ENCODE measurements around the gene FBN2. TPM values are rescaled to one million over a fixed set of nuclear protein-coding genes. Genes with fewer than 3 reads are reported as not detected.

FBN2 gene
- total RNA-seq, 1 experiment from 2014 or later, result 193 TPM

DNA sequence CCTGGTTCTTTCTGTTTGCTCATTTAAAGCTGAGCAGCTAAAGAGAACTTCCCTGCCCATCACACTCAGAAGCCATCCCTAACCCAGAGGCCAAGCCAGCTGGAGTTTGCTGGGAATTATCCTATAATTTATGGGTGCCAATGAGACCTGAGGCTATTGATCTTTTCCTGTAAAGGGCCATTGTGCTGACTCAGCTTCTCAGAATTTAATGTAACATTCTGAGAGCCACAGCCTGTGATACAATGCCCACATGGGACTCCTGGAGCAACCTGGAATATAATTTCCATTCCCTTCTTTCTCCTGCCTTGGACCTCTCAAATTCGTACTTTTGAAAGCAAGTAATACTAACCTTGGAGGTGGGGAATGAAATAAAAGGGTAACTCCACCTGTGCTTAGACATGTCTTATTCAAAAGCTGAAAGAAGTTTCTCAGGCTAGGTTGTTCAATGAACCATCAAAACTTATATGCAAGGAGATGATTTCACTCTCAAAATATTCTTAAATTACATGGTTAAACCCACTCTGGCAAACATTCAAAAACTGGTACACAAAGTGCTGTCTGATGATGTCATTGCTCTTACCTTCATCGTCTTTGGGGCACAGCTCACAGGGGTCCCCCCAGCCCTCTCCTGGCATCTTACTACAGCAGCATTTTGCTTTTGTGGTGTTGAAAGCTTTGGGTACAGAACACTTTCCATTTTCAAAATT lies 247.7 kb downstream of the FBN2 start:
- no peaks in the 10 kb centered on the region for H3K9me3 Mint-ChIP-seq (ENCODE audit: unreplicated experiment)
- BruUV-seq (replicated peaks), result no TSS peak
- no peaks in the 10 kb centered on the region for H3K27me3 Mint-ChIP-seq (ENCODE audit: insufficient read depth, unreplicated experiment)
- intact Hi-C loops (cut with micrococcal nuclease), result no loop called here
- TF ChIP-seq, protein P1, sequence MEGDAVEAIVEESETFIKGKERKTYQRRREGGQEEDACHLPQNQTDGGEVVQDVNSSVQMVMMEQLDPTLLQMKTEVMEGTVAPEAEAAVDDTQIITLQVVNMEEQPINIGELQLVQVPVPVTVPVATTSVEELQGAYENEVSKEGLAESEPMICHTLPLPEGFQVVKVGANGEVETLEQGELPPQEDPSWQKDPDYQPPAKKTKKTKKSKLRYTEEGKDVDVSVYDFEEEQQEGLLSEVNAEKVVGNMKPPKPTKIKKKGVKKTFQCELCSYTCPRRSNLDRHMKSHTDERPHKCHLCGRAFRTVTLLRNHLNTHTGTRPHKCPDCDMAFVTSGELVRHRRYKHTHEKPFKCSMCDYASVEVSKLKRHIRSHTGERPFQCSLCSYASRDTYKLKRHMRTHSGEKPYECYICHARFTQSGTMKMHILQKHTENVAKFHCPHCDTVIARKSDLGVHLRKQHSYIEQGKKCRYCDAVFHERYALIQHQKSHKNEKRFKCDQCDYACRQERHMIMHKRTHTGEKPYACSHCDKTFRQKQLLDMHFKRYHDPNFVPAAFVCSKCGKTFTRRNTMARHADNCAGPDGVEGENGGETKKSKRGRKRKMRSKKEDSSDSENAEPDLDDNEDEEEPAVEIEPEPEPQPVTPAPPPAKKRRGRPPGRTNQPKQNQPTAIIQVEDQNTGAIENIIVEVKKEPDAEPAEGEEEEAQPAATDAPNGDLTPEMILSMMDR (IDR thresholded peaks at IDR 0.05; ENCODE audit: unreplicated experiment), result no peak
- ChIA-PET POLR2A (interaction anchor here (0.7 kb wide), 1 partner anchor 16 kb away, joined by 3 read pairs; no protein-coding TSS in a partner anchor), CTCF (no interaction called here)
- peaks cover 43% of the 10 kb centered on the region for H3K36me3 Mint-ChIP-seq (ENCODE audit: insufficient read depth, unreplicated experiment)
- H3K27ac Mint-ChIP-seq (ENCODE audit: low read depth, unreplicated experiment), result peak overlapping the region; percentile 20
- H3K4me1 Mint-ChIP-seq (ENCODE audit: insufficient read depth, unreplicated experiment), result peaks cover 8% of the 10 kb centered on the region
- no peak for DNase-seq (ENCODE audit: unreplicated experiment)
- no peak overlapping the region for H3K4me3 Mint-ChIP-seq (ENCODE audit: unreplicated experiment)

DNA sequence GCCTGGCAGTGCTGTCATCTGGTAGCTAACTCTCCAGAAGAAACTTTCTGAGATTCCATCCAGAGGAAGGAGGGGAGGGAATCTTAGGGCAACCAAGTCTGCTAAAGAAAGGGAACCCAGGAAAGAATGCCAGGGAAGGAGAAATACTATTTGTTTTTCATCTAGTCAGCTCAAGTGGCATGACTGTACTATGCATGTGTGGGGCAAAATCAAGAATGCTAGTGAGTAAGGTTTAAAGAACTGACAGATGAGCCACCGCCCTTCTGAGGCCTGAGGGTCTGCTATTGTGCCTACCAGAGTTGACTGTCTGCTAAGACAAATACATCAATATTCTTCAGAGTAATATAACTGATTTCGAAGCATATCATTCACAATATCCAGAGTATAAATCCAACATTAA lies 250.3 kb downstream of the FBN2 start:
- Mint-ChIP-seq H3K4me3 (ENCODE audit: unreplicated experiment) (no peak overlapping the region), H3K4me1 (ENCODE audit: insufficient read depth, unreplicated experiment) (peaks cover 8% of the 10 kb centered on the region), H3K36me3 (ENCODE audit: insufficient read depth, unreplicated experiment) (peaks cover 52% of the 10 kb centered on the region), H3K27me3 (ENCODE audit: insufficient read depth, unreplicated experiment) (no peaks in the 10 kb centered on the region), H3K27ac (ENCODE audit: low read depth, unreplicated experiment) (no peak overlapping the region), H3K9me3 (ENCODE audit: unreplicated experiment) (no peaks in the 10 kb centered on the region)
- DNase-seq (ENCODE audit: unreplicated experiment), result no peak
- intact Hi-C loops (cut with micrococcal nuclease), result no loop called here
- no TSS peak for BruUV-seq (replicated peaks)
- TF ChIP-seq, protein P1 (IDR thresholded peaks at IDR 0.05; ENCODE audit: unreplicated experiment), result no peak
- ChIA-PET POLR2A (no interaction called here), CTCF (interaction anchor here (0.6 to 1.4 kb wide), 3 partner anchors 16 to 249 kb away, joined by 3 to 4 read pairs (median 3); no protein-coding TSS in a partner anchor)

DNA sequence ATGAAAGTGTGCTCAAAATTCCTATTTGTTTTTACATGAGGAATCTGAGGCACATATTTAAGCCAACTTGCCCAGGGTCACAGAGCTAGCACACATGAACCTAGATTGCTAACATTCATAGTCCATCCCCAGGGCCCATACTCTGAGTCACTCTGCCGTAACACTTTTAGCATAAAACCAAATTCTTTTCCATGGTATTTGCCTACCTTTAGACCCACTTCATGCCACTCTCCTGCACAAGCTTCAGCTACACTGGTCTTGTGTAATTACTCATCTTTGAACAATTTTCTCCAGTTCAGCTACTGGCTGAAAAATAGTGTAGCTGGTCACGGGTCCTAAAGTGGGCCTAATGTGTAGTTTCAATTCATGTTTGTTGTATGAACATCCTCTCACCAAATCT lies 253.8 kb downstream of the FBN2 start:
- POLR2A ChIA-PET, result interaction anchor here (0.9 kb wide), 1 partner anchor 17 kb away, joined by 4 read pairs; no protein-coding TSS in a partner anchor
- CTCF ChIA-PET, result interaction anchor here (0.5 kb wide), 1 partner anchor 62 kb away, joined by 4 read pairs; no protein-coding TSS in a partner anchor
- no peak overlapping the region for H3K4me3 Mint-ChIP-seq (ENCODE audit: unreplicated experiment)
- no peak for DNase-seq (ENCODE audit: unreplicated experiment)
- TF ChIP-seq, protein P1 (IDR thresholded peaks at IDR 0.05; ENCODE audit: unreplicated experiment), result no peak
- no peaks in the 10 kb centered on the region for H3K27me3 Mint-ChIP-seq (ENCODE audit: insufficient read depth, unreplicated experiment)
- H3K9me3 Mint-ChIP-seq (ENCODE audit: unreplicated experiment), result no peaks in the 10 kb centered on the region
- BruUV-seq (replicated peaks), result no TSS peak
- H3K4me1 Mint-ChIP-seq (ENCODE audit: insufficient read depth, unreplicated experiment), result no peaks in the 10 kb centered on the region
- no peak overlapping the region for H3K27ac Mint-ChIP-seq (ENCODE audit: low read depth, unreplicated experiment)
- H3K36me3 Mint-ChIP-seq (ENCODE audit: insufficient read depth, unreplicated experiment), result peaks cover 53% of the 10 kb centered on the region
- intact Hi-C loops (cut with micrococcal nuclease), result no loop called here

DNA sequence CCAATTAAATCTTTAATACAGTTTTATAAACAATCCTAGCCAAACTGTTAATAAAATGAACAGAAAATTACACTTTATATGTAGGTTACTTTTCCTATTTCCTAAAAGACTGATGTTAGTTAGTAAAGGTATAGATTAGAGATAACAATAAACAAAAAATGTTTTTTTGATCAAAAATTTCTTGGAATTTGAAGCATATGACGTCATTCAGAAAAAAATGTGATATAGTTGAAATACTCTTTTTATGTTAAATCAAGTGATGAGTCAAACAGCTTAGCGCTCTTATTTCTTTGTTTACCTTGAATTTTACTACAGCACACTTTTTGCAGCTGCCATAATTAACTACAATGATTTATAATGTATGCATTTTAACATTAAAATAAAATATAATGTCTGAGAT lies 258.7 kb downstream of the FBN2 start:
- Mint-ChIP-seq H3K27me3 (ENCODE audit: insufficient read depth, unreplicated experiment) (no peaks in the 10 kb centered on the region), H3K9me3 (ENCODE audit: unreplicated experiment) (no peaks in the 10 kb centered on the region), H3K4me3 (ENCODE audit: unreplicated experiment) (no peak overlapping the region), H3K36me3 (ENCODE audit: insufficient read depth, unreplicated experiment) (peaks cover 60% of the 10 kb centered on the region), H3K27ac (ENCODE audit: low read depth, unreplicated experiment) (no peak overlapping the region), H3K4me1 (ENCODE audit: insufficient read depth, unreplicated experiment) (peaks cover 7% of the 10 kb centered on the region)
- no peak for DNase-seq (ENCODE audit: unreplicated experiment)
- ChIA-PET POLR2A (no interaction called here), CTCF (interaction anchor here (0.6 to 1.5 kb wide), 3 partner anchors 9 to 393 kb away, joined by 3 read pairs; no protein-coding TSS in a partner anchor)
- TF ChIP-seq, protein P1 (IDR thresholded peaks at IDR 0.05; ENCODE audit: unreplicated experiment), result no peak
- intact Hi-C loops (cut with micrococcal nuclease), result no loop called here
- BruUV-seq (replicated peaks), result no TSS peak
